Activated T-cell treated with anti-CD3 and anti-CD28 coated beads for 1 hour (primary cell): Measurements from ENCODE around the gene RSPH6A.
A peak's percentile ranks its signal among the peaks of the same experiment; 100 is the strongest.

Source experiments
- DNase-seq: peaks from one replicate; pipeline ENCODE4 v3.0.0-alpha.2; 2020; ENCODE audit warnings: low read depth

The RSPH6A gene

DNA sequence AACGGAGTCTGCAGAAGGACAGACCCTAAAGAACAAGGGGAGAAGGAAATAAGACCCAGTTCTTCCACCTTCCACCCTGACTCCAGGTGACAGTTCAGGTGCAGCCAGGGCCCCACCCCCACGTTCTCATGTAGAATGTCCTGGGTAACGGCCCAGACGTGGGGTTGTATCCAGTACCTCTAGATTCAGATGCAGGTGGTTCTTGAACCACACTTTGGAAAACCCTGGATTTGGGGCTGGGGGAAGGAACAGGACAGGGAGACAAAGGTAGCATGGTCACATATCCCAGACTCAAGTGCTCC, 35.0 kb downstream of the RSPH6A start:
- no peak for DNase-seq

GRCh38 chr19:45779231-45780145, 35.6 kb downstream of the RSPH6A start:
- DNase-seq, result peak; percentile 65

DNA sequence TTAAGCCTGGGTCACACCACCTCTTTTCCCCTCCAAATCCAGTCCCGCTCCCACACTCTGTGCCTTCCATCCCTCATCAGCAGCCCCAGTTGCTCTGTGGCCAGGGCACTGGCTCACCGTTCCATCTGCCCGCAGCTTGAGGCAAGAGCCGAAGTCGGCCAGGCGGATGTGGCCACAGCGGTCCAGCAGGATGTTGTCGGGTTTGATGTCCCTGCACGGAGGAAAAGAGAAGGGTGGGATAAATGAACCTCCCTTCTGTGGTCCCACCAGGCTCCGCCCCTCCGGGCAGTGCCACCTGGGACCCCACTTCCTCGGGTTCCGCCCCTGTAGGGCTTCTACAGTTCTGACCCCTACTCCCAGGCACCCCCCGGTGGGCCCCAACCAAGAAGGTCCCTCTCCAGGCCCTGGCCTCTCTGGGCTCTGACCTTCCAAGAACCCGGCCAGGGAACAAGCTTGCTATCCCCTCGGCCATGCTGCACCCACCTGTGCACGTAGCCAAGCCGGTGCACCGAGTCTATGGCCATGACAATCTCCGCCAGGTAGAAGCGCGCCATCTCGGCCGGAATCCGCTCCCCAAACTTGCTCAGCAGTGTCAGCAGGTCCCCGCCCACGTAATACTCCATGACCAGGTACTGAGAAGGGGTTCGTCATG, 37.0 kb downstream of the RSPH6A start:
- no peak for DNase-seq

GRCh38 chr19:45777395-45777961, 37.6 kb downstream of the RSPH6A start:
- DNase-seq, result no peak

- DNase-seq, result no peak
Observed at GRCh38 chr19:45774765-45775164, 40.3 kb downstream of the RSPH6A start.

DNA sequence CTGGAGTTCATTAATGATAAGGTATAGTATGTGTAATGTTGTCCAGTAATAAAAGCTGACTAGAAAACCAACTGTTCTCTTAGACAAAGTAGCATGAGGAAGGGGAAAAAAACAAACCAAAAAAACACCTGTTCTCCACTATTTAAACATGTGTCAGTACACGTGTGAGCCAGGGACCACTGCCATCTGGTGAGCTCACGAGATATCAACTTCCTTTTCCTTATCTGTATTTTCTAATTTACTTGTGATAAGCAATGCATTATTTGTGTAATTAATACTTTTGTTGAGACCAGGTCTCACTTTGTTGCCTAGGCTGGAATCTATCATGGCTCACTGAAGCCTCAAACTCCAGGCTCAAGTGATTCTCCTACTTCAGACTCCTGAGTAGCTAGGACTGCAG, 41.7 kb downstream of the RSPH6A start:
- no peak for DNase-seq

- DNase-seq, result no peak
Observed at GRCh38 chr19:45772912-45773311, 42.2 kb downstream of the RSPH6A start.

GRCh38 chr19:45772130-45772840, 42.8 kb downstream of the RSPH6A start:
- DNase-seq, result no peak

- no peak for DNase-seq
Observed at GRCh38 chr19:45771311-45771933, 43.7 kb downstream of the RSPH6A start.

GRCh38 chr19:45770192-45771101, 44.7 kb downstream of the RSPH6A start:
- DNase-seq, result peak; percentile 91

DNA sequence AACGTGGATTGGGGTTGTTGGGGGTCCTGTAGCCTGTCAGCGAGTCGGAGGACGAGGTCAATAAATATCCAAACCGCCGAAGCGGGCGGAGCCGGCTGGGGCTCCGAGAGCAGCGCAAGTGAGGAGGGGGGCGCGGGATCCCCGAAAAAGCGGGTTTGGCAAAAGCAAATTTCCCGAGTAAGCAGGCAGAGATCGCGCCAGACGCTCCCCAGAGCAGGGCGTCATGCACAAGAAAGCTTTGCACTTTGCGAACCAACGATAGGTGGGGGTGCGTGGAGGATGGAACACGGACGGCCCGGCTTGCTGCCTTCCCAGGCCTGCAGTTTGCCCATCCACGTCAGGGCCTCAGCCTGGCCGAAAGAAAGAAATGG, 45.3 kb downstream of the RSPH6A start:
- DNase-seq, result peak; percentile 44

GRCh38 chr19:45768984-45769782, 45.9 kb downstream of the RSPH6A start, which contains the start of gene SIX5:
Gene SIX5, minus strand, starts transcription at chr19:45769252. Its CDS starts 408 bp downstream, at chr19:45768844.
- peak; percentile 86 for DNase-seq

DNA sequence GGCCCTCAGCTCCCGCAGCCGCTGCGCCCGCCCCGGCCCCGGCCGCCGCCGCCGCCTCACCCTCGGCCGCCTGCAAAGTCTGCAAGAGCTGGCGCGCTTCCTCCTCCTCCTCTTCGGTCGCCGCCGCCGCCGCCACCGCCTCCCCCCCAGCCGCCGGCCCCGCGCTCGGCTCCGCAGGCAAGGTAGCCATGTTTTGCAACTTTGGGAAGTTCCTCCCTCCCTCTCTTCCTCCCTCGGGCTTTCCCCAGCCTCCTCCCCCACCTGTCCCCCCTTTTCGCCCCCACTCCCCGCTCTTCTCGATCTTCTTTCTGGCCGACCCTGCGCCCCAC, 46.5 kb downstream of the RSPH6A start:
- no peak for DNase-seq

DNA sequence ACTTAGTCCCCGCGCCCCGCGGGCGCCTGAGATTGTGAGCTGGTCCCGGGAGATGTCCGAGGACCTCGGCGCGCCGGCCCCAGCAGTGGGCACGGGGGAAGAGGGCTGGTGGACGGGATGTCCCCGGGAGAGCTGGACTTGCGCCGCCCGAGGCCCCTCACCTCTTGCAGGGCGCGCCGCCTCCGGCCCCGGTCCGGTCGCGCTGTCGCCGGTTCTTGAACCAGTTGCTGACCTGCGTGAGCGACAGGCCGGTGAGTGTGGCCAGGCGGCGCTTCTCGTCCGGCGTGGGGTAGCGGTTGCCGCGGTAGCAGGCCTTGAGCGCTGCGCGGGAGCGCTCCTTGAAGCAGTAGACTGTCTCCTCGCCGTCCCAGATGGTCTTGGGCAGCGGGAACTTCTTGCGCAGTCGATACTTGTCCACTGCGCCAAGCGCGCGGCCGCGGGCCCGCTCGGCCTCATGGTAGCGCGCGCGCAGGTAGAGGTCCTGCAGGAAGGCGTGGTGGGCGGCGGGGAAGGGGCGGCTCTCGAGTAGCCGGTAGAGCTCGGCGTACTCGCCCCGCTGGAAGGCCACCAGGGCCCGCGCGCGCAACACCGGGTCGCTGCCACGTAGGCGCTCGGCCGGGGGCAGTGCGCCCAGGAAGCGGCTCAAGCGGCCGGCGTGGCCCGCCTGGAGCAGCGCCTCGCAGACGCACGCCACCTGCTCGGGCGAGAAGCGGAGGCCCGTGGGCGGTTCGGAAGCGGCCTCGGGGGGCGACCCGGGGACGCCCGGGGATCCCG, 47.0 kb downstream of the RSPH6A start:
- no peak for DNase-seq

DNA sequence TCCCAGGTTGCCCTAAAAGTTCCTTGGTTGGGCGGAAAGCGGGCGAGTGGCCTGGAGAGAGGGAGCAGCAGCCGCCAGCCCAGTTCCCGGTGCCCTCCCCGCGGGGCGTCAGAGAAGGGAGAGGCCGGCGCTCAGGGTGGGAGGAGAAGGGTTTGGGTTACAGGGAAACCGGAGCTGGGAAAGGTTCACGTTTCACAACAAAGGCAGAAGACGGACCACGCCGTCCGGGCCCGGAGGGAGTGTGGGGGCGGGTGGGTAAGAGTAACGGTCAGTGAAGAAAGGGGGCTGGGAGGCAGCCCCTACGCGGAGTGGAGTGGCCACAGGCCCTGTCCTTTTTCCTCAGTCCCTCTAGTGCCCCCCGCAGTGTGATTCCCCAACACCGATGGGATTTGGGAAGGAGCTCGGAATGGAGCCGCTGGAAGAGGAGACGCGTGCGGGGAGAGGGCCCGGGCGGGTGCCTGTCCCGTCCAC, 47.7 kb downstream of the RSPH6A start:
- no peak for DNase-seq

GRCh38 chr19:45766869-45767346, 48.2 kb downstream of the RSPH6A start:
- no peak for DNase-seq

- DNase-seq, result no peak
Observed at GRCh38 chr19:45766296-45766868, 48.7 kb downstream of the RSPH6A start.

GRCh38 chr19:45765702-45766295, 49.3 kb downstream of the RSPH6A start:
- no peak for DNase-seq
